Tibial artery (tissue), 4 donors: Measurements from ENCODE around the gene GLTPD2.

ENCODE experiments used
- DNase-seq, 2 donors: peaks; one replicate each; pipeline ENCODE4 v3.0.0-alpha.2; 2019
- H3K27ac ChIP-seq, 2 donors: fragments of 200-600 bp; sonication (generic) in 1 of 2; 1 replicate in 1 of 2; 2 replicates in 1 of 2; pipeline ENCODE4 v1.5.1; 2018 to 2019; ENCODE audit warnings: mild to moderate bottlenecking in 1 of 2
- H3K27me3 ChIP-seq, 2 donors: fragments of 200-600 bp; sonication (generic) in 1 of 2; one replicate each; pipeline versions ENCODE4 v1.5.1 to v1.6.0; 2016 to 2019
- H3K36me3 ChIP-seq, 3 donors: fragments of 200-600 bp; sonication (generic) in 2 of 3; one replicate each; pipeline ENCODE4 v1.5.1; 2016 to 2019; ENCODE audit warnings: mild to moderate bottlenecking in 2 of 3
- H3K4me1 ChIP-seq, 4 donors: fragments of 200-600 bp; sonication (generic) in 2 of 4; 1 replicate in 3 of 4; 2 replicates in 1 of 4; pipeline ENCODE4 v1.5.1; 2016 to 2019
- H3K4me3 ChIP-seq, 2 donors: fragments of 200-600 bp; sonication (generic) in 1 of 2; 1 replicate in 1 of 2; 2 replicates in 1 of 2; pipeline ENCODE4 v1.5.1; 2018 to 2019; ENCODE audit warnings: mild to moderate bottlenecking in 2 of 2
- H3K9me3 ChIP-seq, 3 donors: fragments of 200-600 bp; sonication (generic) in 1 of 3; one replicate each; pipeline ENCODE4 v1.5.1; 2016 to 2019
- CTCF ChIP-seq, 2 experiments: fragments of 200-600 bp in 1 of 2; fragments of 450-650 bp in 1 of 2; IDR thresholded peaks; one replicate each; pipeline ENCODE4 v1.5.1; 2017 to 2019; ENCODE audit warnings: antibody characterized with exemption in 2 of 2, mild to moderate bottlenecking in 1 of 2, moderate library complexity in 1 of 2
- intact Hi-C: fragments of 100-400 bp; cut with DNase I; formaldehyde crosslinking; loops from one replicate; pipeline ENCODE4 v1.15.0; 2023; ENCODE audit warnings: low total_unique reads

GLTPD2 gene

GRCh38 chr17:4838309-4838785 is 49.6 kb downstream of the GLTPD2 start:
- Histone ChIP-seq H3K4me3 (no peak overlapping the region), H3K27me3 (no peaks in the 10 kb centered on the region), H3K27ac (no peak overlapping the region), H3K36me3 (no peaks in the 10 kb centered on the region), H3K4me1 (peaks cover 0 to 18% (median 11%) of the 10 kb centered on the region in 4 donors), H3K9me3 (no peaks in the 10 kb centered on the region)
- intact Hi-C loops = loop anchor here (10.0 kb wide), 1 partner anchor 46 kb away; no protein-coding TSS in a partner anchor
- no peak for TF ChIP-seq CTCF (IDR thresholded peaks at IDR 0.05)
- DNase-seq = no peak

- no peak overlapping the region for H3K4me3 ChIP-seq
- no peak for TF ChIP-seq CTCF (IDR thresholded peaks at IDR 0.05)
- intact Hi-C loops = loop anchor here (10.0 kb wide), 1 partner anchor 46 kb away; no protein-coding TSS in a partner anchor
- H3K9me3 ChIP-seq = no peaks in the 10 kb centered on the region
- H3K27me3 ChIP-seq = no peaks in the 10 kb centered on the region
- H3K27ac ChIP-seq = no peak overlapping the region
- H3K4me1 ChIP-seq = peaks cover 0 to 13% (median 8%) of the 10 kb centered on the region in 4 donors
- no peak for DNase-seq
- no peaks in the 10 kb centered on the region for H3K36me3 ChIP-seq
Observed at GRCh38 chr17:4839221-4839620, 50.5 kb downstream of the GLTPD2 start.
